ENCODE measurements around the gene UBE2B. TPM values are rescaled to one million over a fixed set of nuclear protein-coding genes. Genes with fewer than 3 reads are reported as not detected.

Gene UBE2B
- total and polyA plus RNA-seq, 2 experiments from 2014 or later, result 19.3 to 184 TPM

DNA sequence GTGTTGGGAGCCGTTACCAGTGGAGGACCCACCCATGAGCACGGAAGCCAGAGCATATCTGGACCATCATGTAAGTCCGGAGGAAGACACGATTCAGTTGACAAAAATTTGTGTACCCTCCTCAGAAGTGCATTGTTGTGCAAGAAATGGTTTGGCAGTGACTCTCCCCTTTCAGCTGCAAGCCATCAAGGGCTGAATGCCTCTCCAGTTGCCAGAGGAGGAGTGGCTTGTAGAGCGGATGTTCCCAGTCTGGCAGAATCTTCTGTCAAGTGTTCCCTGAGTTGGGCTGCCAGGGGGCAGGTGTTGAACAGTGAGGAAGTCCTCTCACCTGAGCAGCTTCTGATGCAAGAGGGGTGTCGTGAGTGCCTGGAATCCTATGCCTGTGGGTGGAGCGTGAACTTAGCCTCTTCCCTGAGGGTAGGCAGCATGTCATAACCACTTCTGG lies 67.9 kb downstream of the UBE2B start:
- peaks cover 38% of the 10 kb centered on the region for H3K36me3 Mint-ChIP-seq (ENCODE audit: low read depth)
- DNase-seq (ENCODE audit: low spot score) (peak; percentile 70), ATAC-seq (peak; percentile 69)
- no peaks in the 10 kb centered on the region for H3K27me3 ChIP-seq (ENCODE audit: insufficient read depth)
- H3K27ac ChIP-seq (ENCODE audit: low read depth), result peak overlapping the region; percentile 66
- H3F3A ChIP-seq (replicated peaks; ENCODE audit: low read depth), result no peaks in the 10 kb centered on the region
- H3K9me2 ChIP-seq (ENCODE audit: insufficient read depth), result peaks cover 3% of the 10 kb centered on the region; the same call in 1 of the 2 replicates
- H3K4me3 Mint-ChIP-seq, result no peak overlapping the region; the same call in 2 of the 3 replicates
- no peaks in the 10 kb centered on the region for H3K36me3 ChIP-seq (ENCODE audit: insufficient read depth)
- peaks cover 8% of the 10 kb centered on the region for H3K27me3 Mint-ChIP-seq (ENCODE audit: insufficient read depth, low read depth, poor library complexity)
- H2AFZ ChIP-seq, result no peak overlapping the region
- peaks cover 11% of the 10 kb centered on the region; the same call in 1 of the 2 replicates for H3K4me1 ChIP-seq (ENCODE audit: insufficient read depth)
- H3K4me1 Mint-ChIP-seq, result peaks cover 35% of the 10 kb centered on the region
- H4K20me1 ChIP-seq (replicated peaks; ENCODE audit: insufficient read depth), result no peaks in the 10 kb centered on the region
- TF ChIP-seq EZH2 (IDR thresholded peaks at IDR 0.05; ENCODE audit: low read depth, unreplicated experiment) (no peak), NANOG (IDR thresholded peaks at IDR 0.05; ENCODE audit: borderline replicate concordance) (no peak), CTCF (conservative IDR thresholded peaks at IDR 0.05; ENCODE audit: low read depth in 2 of 2) (no peak), EZH2phosphoT487 (IDR thresholded peaks at IDR 0.05; ENCODE audit: unreplicated experiment) (no peak), STAT1 (IDR thresholded peaks at IDR 0.05; ENCODE audit: unreplicated experiment) (no peak), JUNB (IDR thresholded peaks at IDR 0.05; ENCODE audit: unreplicated experiment) (no peak), ZNF114 (CRISPR knock-in tag; IDR thresholded peaks at IDR 0.05) (no peak), ETS1 (IDR thresholded peaks at IDR 0.05) (no peak)
- TF ChIP-seq, protein P1, sequence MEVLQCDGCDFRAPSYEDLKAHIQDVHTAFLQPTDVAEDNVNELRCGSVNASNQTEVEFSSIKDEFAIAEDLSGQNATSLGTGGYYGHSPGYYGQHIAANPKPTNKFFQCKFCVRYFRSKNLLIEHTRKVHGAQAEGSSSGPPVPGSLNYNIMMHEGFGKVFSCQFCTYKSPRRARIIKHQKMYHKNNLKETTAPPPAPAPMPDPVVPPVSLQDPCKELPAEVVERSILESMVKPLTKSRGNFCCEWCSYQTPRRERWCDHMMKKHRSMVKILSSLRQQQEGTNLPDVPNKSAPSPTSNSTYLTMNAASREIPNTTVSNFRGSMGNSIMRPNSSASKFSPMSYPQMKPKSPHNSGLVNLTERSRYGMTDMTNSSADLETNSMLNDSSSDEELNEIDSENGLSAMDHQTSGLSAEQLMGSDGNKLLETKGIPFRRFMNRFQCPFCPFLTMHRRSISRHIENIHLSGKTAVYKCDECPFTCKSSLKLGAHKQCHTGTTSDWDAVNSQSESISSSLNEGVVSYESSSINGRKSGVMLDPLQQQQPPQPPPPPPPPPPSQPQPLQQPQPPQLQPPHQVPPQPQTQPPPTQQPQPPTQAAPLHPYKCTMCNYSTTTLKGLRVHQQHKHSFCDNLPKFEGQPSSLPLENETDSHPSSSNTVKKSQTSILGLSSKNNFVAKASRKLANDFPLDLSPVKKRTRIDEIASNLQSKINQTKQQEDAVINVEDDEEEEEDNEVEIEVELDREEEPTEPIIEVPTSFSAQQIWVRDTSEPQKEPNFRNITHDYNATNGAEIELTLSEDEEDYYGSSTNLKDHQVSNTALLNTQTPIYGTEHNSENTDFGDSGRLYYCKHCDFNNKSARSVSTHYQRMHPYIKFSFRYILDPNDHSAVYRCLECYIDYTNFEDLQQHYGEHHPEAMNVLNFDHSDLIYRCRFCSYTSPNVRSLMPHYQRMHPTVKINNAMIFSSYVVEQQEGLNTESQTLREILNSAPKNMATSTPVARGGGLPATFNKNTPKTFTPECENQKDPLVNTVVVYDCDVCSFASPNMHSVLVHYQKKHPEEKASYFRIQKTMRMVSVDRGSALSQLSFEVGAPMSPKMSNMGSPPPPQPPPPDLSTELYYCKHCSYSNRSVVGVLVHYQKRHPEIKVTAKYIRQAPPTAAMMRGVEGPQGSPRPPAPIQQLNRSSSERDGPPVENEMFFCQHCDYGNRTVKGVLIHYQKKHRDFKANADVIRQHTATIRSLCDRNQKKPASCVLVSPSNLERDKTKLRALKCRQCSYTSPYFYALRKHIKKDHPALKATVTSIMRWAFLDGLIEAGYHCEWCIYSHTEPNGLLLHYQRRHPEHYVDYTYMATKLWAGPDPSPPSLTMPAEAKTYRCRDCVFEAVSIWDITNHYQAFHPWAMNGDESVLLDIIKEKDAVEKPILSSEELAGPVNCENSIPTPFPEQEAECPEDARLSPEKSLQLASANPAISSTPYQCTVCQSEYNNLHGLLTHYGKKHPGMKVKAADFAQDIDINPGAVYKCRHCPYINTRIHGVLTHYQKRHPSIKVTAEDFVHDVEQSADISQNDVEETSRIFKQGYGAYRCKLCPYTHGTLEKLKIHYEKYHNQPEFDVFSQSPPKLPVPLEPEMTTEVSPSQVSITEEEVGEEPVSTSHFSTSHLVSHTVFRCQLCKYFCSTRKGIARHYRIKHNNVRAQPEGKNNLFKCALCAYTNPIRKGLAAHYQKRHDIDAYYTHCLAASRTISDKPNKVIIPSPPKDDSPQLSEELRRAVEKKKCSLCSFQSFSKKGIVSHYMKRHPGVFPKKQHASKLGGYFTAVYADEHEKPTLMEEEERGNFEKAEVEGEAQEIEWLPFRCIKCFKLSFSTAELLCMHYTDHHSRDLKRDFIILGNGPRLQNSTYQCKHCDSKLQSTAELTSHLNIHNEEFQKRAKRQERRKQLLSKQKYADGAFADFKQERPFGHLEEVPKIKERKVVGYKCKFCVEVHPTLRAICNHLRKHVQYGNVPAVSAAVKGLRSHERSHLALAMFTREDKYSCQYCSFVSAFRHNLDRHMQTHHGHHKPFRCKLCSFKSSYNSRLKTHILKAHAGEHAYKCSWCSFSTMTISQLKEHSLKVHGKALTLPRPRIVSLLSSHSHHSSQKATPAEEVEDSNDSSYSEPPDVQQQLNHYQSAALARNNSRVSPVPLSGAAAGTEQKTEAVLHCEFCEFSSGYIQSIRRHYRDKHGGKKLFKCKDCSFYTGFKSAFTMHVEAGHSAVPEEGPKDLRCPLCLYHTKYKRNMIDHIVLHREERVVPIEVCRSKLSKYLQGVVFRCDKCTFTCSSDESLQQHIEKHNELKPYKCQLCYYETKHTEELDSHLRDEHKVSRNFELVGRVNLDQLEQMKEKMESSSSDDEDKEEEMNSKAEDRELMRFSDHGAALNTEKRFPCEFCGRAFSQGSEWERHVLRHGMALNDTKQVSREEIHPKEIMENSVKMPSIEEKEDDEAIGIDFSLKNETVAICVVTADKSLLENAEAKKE (CRISPR knock-in tag; IDR thresholded peaks at IDR 0.05), result no peak
- TF ChIP-seq, protein P2, sequence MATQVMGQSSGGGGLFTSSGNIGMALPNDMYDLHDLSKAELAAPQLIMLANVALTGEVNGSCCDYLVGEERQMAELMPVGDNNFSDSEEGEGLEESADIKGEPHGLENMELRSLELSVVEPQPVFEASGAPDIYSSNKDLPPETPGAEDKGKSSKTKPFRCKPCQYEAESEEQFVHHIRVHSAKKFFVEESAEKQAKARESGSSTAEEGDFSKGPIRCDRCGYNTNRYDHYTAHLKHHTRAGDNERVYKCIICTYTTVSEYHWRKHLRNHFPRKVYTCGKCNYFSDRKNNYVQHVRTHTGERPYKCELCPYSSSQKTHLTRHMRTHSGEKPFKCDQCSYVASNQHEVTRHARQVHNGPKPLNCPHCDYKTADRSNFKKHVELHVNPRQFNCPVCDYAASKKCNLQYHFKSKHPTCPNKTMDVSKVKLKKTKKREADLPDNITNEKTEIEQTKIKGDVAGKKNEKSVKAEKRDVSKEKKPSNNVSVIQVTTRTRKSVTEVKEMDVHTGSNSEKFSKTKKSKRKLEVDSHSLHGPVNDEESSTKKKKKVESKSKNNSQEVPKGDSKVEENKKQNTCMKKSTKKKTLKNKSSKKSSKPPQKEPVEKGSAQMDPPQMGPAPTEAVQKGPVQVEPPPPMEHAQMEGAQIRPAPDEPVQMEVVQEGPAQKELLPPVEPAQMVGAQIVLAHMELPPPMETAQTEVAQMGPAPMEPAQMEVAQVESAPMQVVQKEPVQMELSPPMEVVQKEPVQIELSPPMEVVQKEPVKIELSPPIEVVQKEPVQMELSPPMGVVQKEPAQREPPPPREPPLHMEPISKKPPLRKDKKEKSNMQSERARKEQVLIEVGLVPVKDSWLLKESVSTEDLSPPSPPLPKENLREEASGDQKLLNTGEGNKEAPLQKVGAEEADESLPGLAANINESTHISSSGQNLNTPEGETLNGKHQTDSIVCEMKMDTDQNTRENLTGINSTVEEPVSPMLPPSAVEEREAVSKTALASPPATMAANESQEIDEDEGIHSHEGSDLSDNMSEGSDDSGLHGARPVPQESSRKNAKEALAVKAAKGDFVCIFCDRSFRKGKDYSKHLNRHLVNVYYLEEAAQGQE (IDR thresholded peaks at IDR 0.05; ENCODE audit: unreplicated experiment), result no peak
- no peaks in the 10 kb centered on the region for H3K79me2 ChIP-seq (replicated peaks; ENCODE audit: insufficient read depth)
- H3K27ac Mint-ChIP-seq, result peak overlapping the region; percentile 24
- H3K9me3 Mint-ChIP-seq, result no peaks in the 10 kb centered on the region; the same call in 2 of the 3 replicates
- H3K4me3 ChIP-seq, result no peak overlapping the region
- no peak overlapping the region; the same call in 1 of the 2 replicates for H3K4me2 ChIP-seq
